Naive thymus-derived CD8-positive, alpha-beta T cell (primary cell): ENCODE measurements around the gene DNAH1. TPM values are rescaled to one million over a fixed set of nuclear protein-coding genes. Genes with fewer than 3 reads are reported as not detected.
"Not testable (repeated sequence)": the region's sequence is repeated elsewhere in the genome, so short reads cannot be mapped to it uniquely, and the experiment has no call there.

ENCODE experiments used
- ATAC-seq, 2 donors: fragments of 150-1000 bp; cut with Tn5 transposase in 1 of 2; sonication (Bioruptor Pico), chemical (Tn5 transposase) in 1 of 2; 1 replicate in 1 of 2; 2 replicates in 1 of 2; pipeline ENCODE4 v1.10.0; 2021; ENCODE audit warnings: mild to moderate bottlenecking in 2 of 2, moderate library complexity in 2 of 2
- POLR2A ChIA-PET: fragments of 350-600 bp; sonication (Branson Sonifier 250); formaldehyde crosslinking; loops from one replicate; lab custom pipeline; 2021; ENCODE audit warnings: antibody characterized with exemption; lab: Charles Lee
- DNase-seq, 10 donors: peaks; one replicate each; pipeline versions ENCODE4 v3.0.0 to v3.0.0-alpha.2; 2020 to 2022
- H3K27ac Mint-ChIP-seq, 10 donors: one replicate each; pipeline ENCODE4 v1.8.0; 2020 to 2022; ENCODE audit warnings: mild to moderate bottlenecking in 10 of 10, mixed read lengths in 10 of 10, moderate library complexity in 4 of 10, inconsistent platforms in 1 of 10
- H3K27me3 Mint-ChIP-seq, 5 donors: one replicate each; pipeline ENCODE4 v1.8.0; 2021 to 2022; ENCODE audit warnings: mixed read lengths in 5 of 5
- H3K36me3 Mint-ChIP-seq, 3 donors: one replicate each; pipeline ENCODE4 v1.8.0; 2020 to 2022; ENCODE audit warnings: mixed read lengths in 3 of 3, mild to moderate bottlenecking in 2 of 3, inconsistent platforms in 1 of 3
- H3K4me1 Mint-ChIP-seq, 4 donors: one replicate each; pipeline ENCODE4 v1.8.0; 2021 to 2022; ENCODE audit warnings: mixed read lengths in 4 of 4
- H3K4me3 Mint-ChIP-seq, 10 donors: one replicate each; pipeline ENCODE4 v1.8.0; 2020 to 2022; ENCODE audit warnings: mild to moderate bottlenecking in 10 of 10, mixed read lengths in 10 of 10, moderate library complexity in 6 of 10, inconsistent platforms in 1 of 10
- H3K9me3 Mint-ChIP-seq, 9 donors: one replicate each; pipeline ENCODE4 v1.8.0; 2020 to 2022; ENCODE audit warnings: mixed read lengths in 9 of 9, mild to moderate bottlenecking in 3 of 9, inconsistent platforms in 1 of 9, moderate library complexity in 1 of 9
- polyA plus RNA-seq, 3 donors: library from polyadenylated mRNA; unstranded; fragments of 300-500 nt; fragmentation: Illumina TruSeq; gene quantifications; one replicate each; pipeline ENCODE4 v1.2.3, GENCODE V29; 2021
- total RNA-seq, 8 experiments: library from RNA in 2 of 8; stranded (reverse) in 2 of 8; gene quantifications; one replicate each; pipeline ENCODE4 v1.2.3 and lab custom pipeline; 2021 to 2026

DNAH1 gene
- total and polyA plus RNA-seq, 5 experiments from 2014 or later: 0.21 to 41.4 (median 1.3) TPM

GRCh38 chr3:52279596-52279995, 36.5 kb upstream of the DNAH1 start:
- H3K4me3 Mint-ChIP-seq: peak overlapping the region; percentile 94 to 97 (median 96)
- peaks cover 14 to 18% (median 15%) of the 10 kb centered on the region in 3 donors for H3K36me3 Mint-ChIP-seq
- no peak for ATAC-seq
- no peak for DNase-seq
- peaks cover 27 to 78% (median 65%) of the 10 kb centered on the region in 4 donors for H3K4me1 Mint-ChIP-seq
- peak overlapping the region; percentile 93 to 99 (median 98) for H3K27ac Mint-ChIP-seq
- no peaks in the 10 kb centered on the region for H3K9me3 Mint-ChIP-seq
- POLR2A ChIA-PET: interaction anchor here (1.2 to 21.1 kb wide), 4 partner anchors 9 to 174 kb away, joined by 3 to 1841 read pairs (median 68); partner anchors contain the start of genes GLYCTK, PPM1M, TLR9 and TNNC1
- no peaks in the 10 kb centered on the region for H3K27me3 Mint-ChIP-seq

- POLR2A ChIA-PET: interaction anchor here (0.7 to 21.1 kb wide), 4 partner anchors 9 to 79 kb away, joined by 3 to 1841 read pairs (median 66); partner anchors contain the start of genes GLYCTK, PPM1M, TLR9 and TWF2
- DNase-seq (no peak), ATAC-seq (no peak)
- Mint-ChIP-seq H3K9me3 (no peaks in the 10 kb centered on the region), H3K4me3 (peak overlapping the region; percentile 94 to 97 (median 96)), H3K4me1 (peaks cover 28 to 74% (median 63%) of the 10 kb centered on the region in 4 donors), H3K27me3 (no peaks in the 10 kb centered on the region), H3K27ac (peak overlapping the region; percentile 93 to 99 (median 98)), H3K36me3 (peaks cover 12 to 15% (median 14%) of the 10 kb centered on the region in 3 donors)
Measured at GRCh38 chr3:52280050-52280461, 36.1 kb upstream of the DNAH1 start.

- Mint-ChIP-seq H3K4me1 (peaks cover 28 to 70% (median 65%) of the 10 kb centered on the region in 4 donors), H3K9me3 (no peaks in the 10 kb centered on the region), H3K27ac (peak overlapping the region; percentile 93 to 98 (median 96)), H3K27me3 (no peaks in the 10 kb centered on the region), H3K36me3 (peaks cover 3 to 9% (median 7%) of the 10 kb centered on the region in 3 donors), H3K4me3 (peak overlapping the region; percentile 66 to 89 (median 81))
- POLR2A ChIA-PET: interaction anchor here (0.8 to 21.1 kb wide), 6 partner anchors 8 to 85 kb away, joined by 3 to 1841 read pairs (median 4); partner anchors contain the start of genes ALAS1, PPM1M, TLR9 and TWF2
- ATAC-seq: peak; percentile 35 to 52
- peak in 9 of 10 donors; percentile 34 to 77 (median 56) for DNase-seq
Measured at GRCh38 chr3:52281981-52282801, 33.9 kb upstream of the DNAH1 start.

- Mint-ChIP-seq H3K27ac (peak overlapping the region in 9 of 10 donors; percentile 87 to 98 (median 91)), H3K4me3 (peak overlapping the region in 8 of 10 donors; percentile 4 to 52 (median 26)), H3K27me3 (no peaks in the 10 kb centered on the region), H3K9me3 (no peaks in the 10 kb centered on the region), H3K4me1 (peaks cover 27 to 76% (median 65%) of the 10 kb centered on the region in 4 donors), H3K36me3 (peaks cover 0 to 3% (median 2%) of the 10 kb centered on the region in 3 donors)
- POLR2A ChIA-PET: interaction anchor here (1.5 to 21.1 kb wide), 4 partner anchors 5 to 40 kb away, joined by 4 to 1841 read pairs (median 68); partner anchors contain the start of genes PPM1M, TLR9, TWF2 and WDR82
- DNase-seq (peak in 1 of 10 donors; percentile 15), ATAC-seq (no peak)
Measured at GRCh38 chr3:52283306-52283705, 32.8 kb upstream of the DNAH1 start.

GRCh38 chr3:52284051-52284450, 32.1 kb upstream of the DNAH1 start:
- not testable (repeated sequence) for H3K9me3 Mint-ChIP-seq, H3K36me3 Mint-ChIP-seq, H3K27me3 Mint-ChIP-seq, ATAC-seq
- Mint-ChIP-seq H3K4me1 (peaks cover 29 to 81% (median 66%) of the 10 kb centered on the region in 4 donors), H3K27ac (peak overlapping the region in 9 of 10 donors; percentile 60 to 98 (median 89)), H3K4me3 (peak overlapping the region in 2 of 10 donors; percentile 4 to 54)
- DNase-seq: peak in 1 of 10 donors; percentile 34
- POLR2A ChIA-PET: interaction anchor here (1.2 to 21.1 kb wide), 5 partner anchors 6 to 51 kb away, joined by 3 to 1841 read pairs (median 6); partner anchors contain the start of genes PPM1M, TLR9, TWF2 and WDR82

GRCh38 chr3:52286777-52287110, 29.4 kb upstream of the DNAH1 start:
- Mint-ChIP-seq H3K27ac (peak overlapping the region; percentile 96 to 100 (median 100)), H3K36me3 (peaks cover 2 to 8% (median 5%) of the 10 kb centered on the region in 3 donors), H3K4me3 (peak overlapping the region; percentile 90 to 100 (median 99)), H3K27me3 (no peaks in the 10 kb centered on the region), H3K4me1 (peaks cover 29 to 82% (median 56%) of the 10 kb centered on the region in 4 donors), H3K9me3 (no peaks in the 10 kb centered on the region)
- POLR2A ChIA-PET: interaction anchor here (0.7 to 21.1 kb wide), 6 partner anchors 9 to 304 kb away, joined by 3 to 1841 read pairs (median 10); partner anchors contain the start of genes ACY1, NISCH, PPM1M and TLR9
- DNase-seq: peak in 1 of 10 donors; percentile 43
- ATAC-seq: no peak

GRCh38 chr3:52288674-52289073, 27.4 kb upstream of the DNAH1 start:
- Mint-ChIP-seq H3K4me1 (peaks cover 23 to 69% (median 42%) of the 10 kb centered on the region in 4 donors), H3K4me3 (peak overlapping the region; percentile 90 to 100 (median 99)), H3K36me3 (peaks cover 2 to 19% (median 5%) of the 10 kb centered on the region in 3 donors), H3K27me3 (no peaks in the 10 kb centered on the region), H3K9me3 (no peaks in the 10 kb centered on the region), H3K27ac (peak overlapping the region; percentile 96 to 100 (median 100))
- no peak for DNase-seq
- ATAC-seq: no peak
- POLR2A ChIA-PET: interaction anchor here (0.6 to 21.1 kb wide), 7 partner anchors 9 to 134 kb away, joined by 3 to 1841 read pairs (median 8); partner anchors contain the start of genes POC1A, PPM1M, TLR9 and TWF2

GRCh38 chr3:52289338-52289746, 26.8 kb upstream of the DNAH1 start:
- DNase-seq (no peak), ATAC-seq (no peak)
- no peaks in the 10 kb centered on the region for H3K27me3 Mint-ChIP-seq
- POLR2A ChIA-PET: interaction anchor here (2.5 to 21.1 kb wide), 4 partner anchors 9 to 50 kb away, joined by 8 to 1841 read pairs (median 70); partner anchors contain the start of genes PPM1M, TLR9, TWF2 and WDR82
- peak overlapping the region in 8 of 10 donors; percentile 90 to 100 (median 99) for H3K4me3 Mint-ChIP-seq
- H3K27ac Mint-ChIP-seq: peak overlapping the region in 7 of 10 donors; percentile 34 to 100 (median 72)
- H3K36me3 Mint-ChIP-seq: peaks cover 2 to 25% (median 5%) of the 10 kb centered on the region in 3 donors
- peaks cover 21 to 64% (median 38%) of the 10 kb centered on the region in 4 donors for H3K4me1 Mint-ChIP-seq
- H3K9me3 Mint-ChIP-seq: no peaks in the 10 kb centered on the region

GRCh38 chr3:52289747-52290595, 26.1 kb upstream of the DNAH1 start:
- H3K27ac Mint-ChIP-seq: peak overlapping the region in 6 of 10 donors; percentile 4 to 96 (median 57)
- DNase-seq: no peak
- POLR2A ChIA-PET: interaction anchor here (0.7 to 21.1 kb wide), 5 partner anchors 8 to 50 kb away, joined by 3 to 1841 read pairs (median 8); partner anchors contain the start of genes PPM1M, TLR9, TWF2 and WDR82
- H3K36me3 Mint-ChIP-seq: peaks cover 2 to 31% (median 5%) of the 10 kb centered on the region in 3 donors
- no peak for ATAC-seq
- peaks cover 20 to 58% (median 37%) of the 10 kb centered on the region in 4 donors for H3K4me1 Mint-ChIP-seq
- no peaks in the 10 kb centered on the region for H3K27me3 Mint-ChIP-seq
- H3K9me3 Mint-ChIP-seq: no peaks in the 10 kb centered on the region
- H3K4me3 Mint-ChIP-seq: peak overlapping the region in 4 of 10 donors; percentile 7 to 100 (median 100)

GRCh38 chr3:52290596-52291507, 25.3 kb upstream of the DNAH1 start:
- POLR2A ChIA-PET: interaction anchor here (0.5 to 21.1 kb wide), 7 partner anchors 8 to 49 kb away, joined by 3 to 1841 read pairs (median 5); partner anchors contain the start of genes PPM1M, TLR9, TWF2 and WDR82
- H3K27me3 Mint-ChIP-seq: no peaks in the 10 kb centered on the region
- ATAC-seq: no peak
- H3K27ac Mint-ChIP-seq: peak overlapping the region in 8 of 10 donors; percentile 15 to 87 (median 68)
- H3K36me3 Mint-ChIP-seq: peaks cover 2 to 36% (median 5%) of the 10 kb centered on the region in 3 donors
- peaks cover 22 to 52% (median 37%) of the 10 kb centered on the region in 4 donors for H3K4me1 Mint-ChIP-seq
- no peaks in the 10 kb centered on the region for H3K9me3 Mint-ChIP-seq
- peak overlapping the region in 7 of 10 donors; percentile 21 to 76 (median 39) for H3K4me3 Mint-ChIP-seq
- no peak for DNase-seq
